PC-9 (cell line): ENCODE measurements around the gene GPHA2.

ENCODE experiments used
- CTCF ChIP-seq: fragments of 200-600 bp; sonication (generic); conservative IDR thresholded peaks from 2 replicates; pipeline ENCODE4 v1.6.1; 2017; ENCODE audit warnings: mixed run types, antibody characterized with exemption, mild to moderate bottlenecking, moderate library complexity
- EZH2 ChIP-seq: fragments of 200-600 bp; sonication (generic); IDR thresholded peaks from 2 replicates; pipeline ENCODE4 v1.8.0; 2017; ENCODE audit warnings: antibody characterized with exemption, low read depth

- no peak for TF ChIP-seq CTCF
- no peak for TF ChIP-seq EZH2
Observed at GRCh38 chr11:64930340-64930739, 5.4 kb downstream of the GPHA2 start.
